NCI-H345 treated with DMSO at 0.1 percent for 48 hours (cell line): Measurements from ENCODE around the gene RECQL5.

Experiments used
- DNase-seq: peaks from one replicate; lab custom pipeline; 2025; ENCODE audit not compliant: unreplicated experiment; lab: John Stamatoyannopoulos, UW

The RECQL5 gene

GRCh38 chr17:75688209-75688825, 21.4 kb upstream of the RECQL5 start:
- DNase-seq = no peak

GRCh38 chr17:75685499-75685898, 18.5 kb upstream of the RECQL5 start:
- no peak for DNase-seq

GRCh38 chr17:75684924-75685323, 18.0 kb upstream of the RECQL5 start:
- DNase-seq = no peak

- no peak for DNase-seq
Measured at GRCh38 chr17:75684249-75684648, 17.3 kb upstream of the RECQL5 start.

GRCh38 chr17:75683583-75683982, 16.6 kb upstream of the RECQL5 start:
- no peak for DNase-seq

- DNase-seq = no peak
Measured at GRCh38 chr17:75681289-75681688, 14.3 kb upstream of the RECQL5 start.

- DNase-seq = no peak
Measured at GRCh38 chr17:75680431-75680830, 13.5 kb upstream of the RECQL5 start.

GRCh38 chr17:75679706-75680211, 12.8 kb upstream of the RECQL5 start:
- no peak for DNase-seq

- DNase-seq = no peak
Measured at GRCh38 chr17:75676461-75676860, 9.5 kb upstream of the RECQL5 start.

- DNase-seq = no peak
Measured at GRCh38 chr17:75673487-75673886, 6.5 kb upstream of the RECQL5 start.

- DNase-seq = no peak
Measured at GRCh38 chr17:75672011-75672410, 5.1 kb upstream of the RECQL5 start.

- DNase-seq = no peak
Measured at GRCh38 chr17:75670868-75671267, 3.9 kb upstream of the RECQL5 start.

- no peak for DNase-seq
Measured at GRCh38 chr17:75668489-75668888, 1.5 kb upstream of the RECQL5 start.

- DNase-seq = no peak
Measured at GRCh38 chr17:75667825-75668224, 871 bp upstream of the RECQL5 start.

- DNase-seq = no peak
Measured at GRCh38 chr17:75665981-75666380, 973 bp downstream of the RECQL5 start.

- DNase-seq = no peak
Measured at GRCh38 chr17:75664099-75664549, 2.8 kb downstream of the RECQL5 start.

- no peak for DNase-seq
Measured at GRCh38 chr17:75662511-75662910, 4.4 kb downstream of the RECQL5 start.

- DNase-seq = no peak
Measured at GRCh38 chr17:75661531-75661930, 5.4 kb downstream of the RECQL5 start.

GRCh38 chr17:75658237-75658636, 8.7 kb downstream of the RECQL5 start:
- no peak for DNase-seq

GRCh38 chr17:75654176-75654575, 12.8 kb downstream of the RECQL5 start:
- DNase-seq = no peak

GRCh38 chr17:75652934-75653549, 13.9 kb downstream of the RECQL5 start:
- peak; percentile 9 for DNase-seq

- no peak for DNase-seq
Measured at GRCh38 chr17:75652341-75652740, 14.6 kb downstream of the RECQL5 start.

- DNase-seq = no peak
Measured at GRCh38 chr17:75650874-75651273, 16.1 kb downstream of the RECQL5 start.
